HG02759 (cell line): ENCODE data around the gene CFAP43.
"Not testable (repeated sequence)": the region's sequence is repeated elsewhere in the genome, so short reads cannot be mapped to it uniquely, and the experiment has no call there.

ENCODE experiments used
- ATAC-seq: cut with Tn5 transposase; IDR thresholded peaks from one replicate; pipeline ENCODE4 v1.9.1; 2021; ENCODE audit warnings: mild to moderate bottlenecking, moderate library complexity; ENCODE audit not compliant: unreplicated experiment

CFAP43 gene

DNA sequence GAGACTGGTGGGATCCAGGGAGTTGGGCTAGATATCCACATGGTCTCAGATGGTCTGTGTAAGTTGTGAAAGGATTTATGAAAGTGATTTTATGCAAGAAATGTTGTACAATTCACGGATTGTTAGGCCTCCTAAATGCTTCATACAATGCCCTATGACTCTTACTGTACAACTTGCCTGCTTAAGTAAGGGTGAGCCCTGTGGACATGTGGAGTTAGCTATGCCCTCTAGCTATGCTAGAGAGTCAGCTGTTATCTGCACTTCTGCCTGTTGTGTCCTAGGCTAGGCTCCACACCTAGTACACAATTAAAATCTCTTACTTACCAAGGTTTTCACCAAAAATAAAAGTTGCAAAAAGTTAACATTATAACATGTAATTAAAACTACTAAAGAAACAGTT, 1.7 kb upstream of the CFAP43 start:
- no peak for ATAC-seq

DNA sequence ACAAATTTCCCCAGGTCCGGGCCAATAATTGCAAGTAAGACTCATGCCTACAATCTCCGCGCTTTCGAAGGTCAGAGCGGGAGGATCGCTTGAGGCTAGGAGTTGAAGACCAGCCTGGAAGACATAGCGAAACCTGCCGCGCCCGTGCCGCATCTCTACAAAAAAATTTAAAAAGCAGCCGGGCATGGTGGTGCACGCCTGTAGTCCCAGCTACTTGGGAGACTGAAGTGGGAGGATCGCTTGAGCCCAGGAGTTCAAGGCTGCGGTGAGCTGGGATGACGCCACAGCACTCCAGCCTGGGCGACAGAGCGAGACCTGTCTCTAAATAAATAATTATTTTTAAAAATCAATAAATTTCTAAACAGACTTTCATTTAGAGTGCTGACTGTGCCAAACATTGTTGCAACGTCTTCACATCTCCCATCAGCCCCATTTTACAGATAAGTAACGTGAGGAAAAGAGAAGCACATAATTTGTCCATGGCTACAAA, 494 bp upstream of the CFAP43 start:
- peak; percentile 20 for ATAC-seq

DNA sequence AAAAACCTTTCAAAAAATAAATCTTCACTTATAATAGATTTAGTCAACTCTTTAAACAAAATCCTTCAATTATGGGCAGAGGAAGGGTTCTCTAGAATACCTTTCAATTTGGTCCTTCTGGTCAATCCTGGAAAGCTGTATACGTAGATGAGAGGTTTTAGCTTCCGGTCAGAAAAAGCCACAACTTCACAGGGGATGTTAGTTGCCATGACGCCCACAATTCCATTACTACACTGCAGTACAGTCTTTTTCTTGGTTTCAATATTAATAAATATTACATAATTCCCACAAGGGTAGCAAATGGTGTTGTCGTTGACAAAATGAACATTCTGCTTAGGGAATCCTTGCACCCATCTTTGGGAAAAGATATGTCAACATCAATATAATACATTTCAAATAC, 1.7 kb downstream of the CFAP43 start:
- no peak for ATAC-seq

DNA sequence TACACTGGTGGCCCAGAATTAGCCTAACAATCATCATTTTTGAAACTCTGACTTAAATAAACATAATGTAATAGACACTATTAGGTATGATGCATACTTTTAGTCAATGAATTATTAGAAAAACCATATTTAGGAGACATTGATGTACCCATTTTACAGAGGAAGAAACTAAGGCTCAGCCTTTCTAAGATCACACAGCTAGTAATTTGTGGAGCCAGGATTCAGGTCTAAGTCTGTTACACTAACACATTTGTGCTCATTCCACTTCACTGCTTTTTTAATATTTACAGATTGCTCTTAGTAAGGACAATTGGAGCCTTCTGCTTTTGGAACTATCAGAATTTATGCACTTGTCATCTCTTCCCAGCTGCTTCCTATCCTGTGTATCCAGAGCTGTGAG, 8.9 kb downstream of the CFAP43 start:
- ATAC-seq, result no peak

DNA sequence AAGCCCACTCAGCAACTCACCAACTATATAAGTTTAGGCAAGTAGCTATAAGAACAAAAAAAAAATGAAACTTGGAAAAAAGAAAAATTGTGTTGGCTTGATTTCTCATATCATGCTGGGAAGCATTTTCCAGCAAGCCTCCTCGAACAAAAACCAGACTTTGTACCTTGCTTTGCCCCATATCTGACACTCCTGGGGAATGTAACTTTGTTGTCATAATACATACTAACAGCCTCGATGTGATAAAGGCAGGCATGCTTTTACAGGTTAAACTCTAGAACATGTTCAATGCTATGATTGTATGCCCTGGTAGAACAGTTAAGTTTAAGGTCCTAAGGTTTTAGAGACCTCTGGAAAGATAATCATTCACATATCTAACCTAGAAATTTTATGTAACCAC, 11.6 kb downstream of the CFAP43 start:
- no peak for ATAC-seq

DNA sequence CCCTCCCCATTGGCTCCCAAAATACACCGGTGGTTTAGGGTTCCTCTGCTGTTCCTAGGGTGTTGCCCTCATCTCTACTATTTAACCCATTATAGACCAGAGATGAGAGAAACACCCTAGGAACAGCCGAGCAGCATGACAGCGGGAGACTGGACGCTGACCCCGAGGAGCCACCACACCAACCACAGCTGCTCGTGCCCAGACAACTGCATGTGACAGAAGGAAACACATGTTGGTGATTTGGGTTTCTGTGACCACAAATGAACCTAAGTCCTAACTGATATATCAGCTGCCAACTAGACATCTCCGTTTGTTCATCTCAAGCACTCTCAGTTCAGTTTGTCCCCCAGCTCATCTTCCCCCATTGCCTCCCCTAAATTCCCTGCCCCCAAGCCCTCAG, 13.4 kb downstream of the CFAP43 start:
- no peak for ATAC-seq

DNA sequence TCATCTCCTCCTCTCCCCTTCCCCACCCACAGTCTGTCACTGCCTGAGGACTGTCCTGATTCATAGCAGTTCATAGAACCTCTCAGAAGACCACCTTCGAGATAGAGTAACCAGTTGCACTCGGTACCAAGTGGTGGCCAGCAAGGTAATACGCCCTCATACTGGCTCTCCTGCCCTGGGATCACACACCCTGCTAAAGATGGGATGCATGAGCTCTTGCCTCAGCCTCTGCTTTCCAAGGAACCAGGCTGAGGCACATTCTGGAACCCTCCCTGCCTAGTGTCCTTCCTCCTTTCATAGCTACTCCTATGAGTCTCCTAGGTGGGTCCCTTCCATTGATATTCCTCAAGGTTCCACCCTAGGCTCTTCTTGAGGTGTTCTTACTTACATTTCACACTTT, 15.5 kb downstream of the CFAP43 start:
- no peak for ATAC-seq

DNA sequence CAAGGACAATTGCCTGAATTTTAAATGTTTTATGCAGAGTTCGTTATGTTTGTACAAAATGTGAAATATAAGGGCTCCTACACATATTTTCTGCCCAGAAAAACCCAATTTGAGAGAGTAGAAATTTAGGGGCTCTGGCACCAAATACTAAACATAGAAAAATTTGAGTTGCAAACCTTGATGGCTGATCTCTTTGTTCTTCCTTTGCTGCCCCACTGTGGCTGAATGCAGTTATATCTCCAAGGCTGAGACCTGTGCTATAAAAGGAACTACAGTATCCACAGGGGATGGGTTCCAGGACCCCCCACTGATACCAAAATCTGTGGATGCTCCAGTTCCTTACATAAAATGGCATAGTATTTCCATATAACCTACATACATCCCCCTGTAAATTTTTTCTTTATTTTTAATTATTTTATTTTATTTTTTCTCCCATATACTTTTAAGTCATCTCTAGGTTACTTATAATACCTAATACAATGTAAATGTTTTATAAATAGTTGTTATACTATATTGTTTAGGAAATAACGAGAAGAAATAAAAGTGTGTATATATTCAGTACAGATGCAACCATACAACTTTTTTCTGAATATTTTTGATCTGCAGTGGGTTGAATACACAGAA, 22.5 kb downstream of the CFAP43 start:
- ATAC-seq, result no peak

DNA sequence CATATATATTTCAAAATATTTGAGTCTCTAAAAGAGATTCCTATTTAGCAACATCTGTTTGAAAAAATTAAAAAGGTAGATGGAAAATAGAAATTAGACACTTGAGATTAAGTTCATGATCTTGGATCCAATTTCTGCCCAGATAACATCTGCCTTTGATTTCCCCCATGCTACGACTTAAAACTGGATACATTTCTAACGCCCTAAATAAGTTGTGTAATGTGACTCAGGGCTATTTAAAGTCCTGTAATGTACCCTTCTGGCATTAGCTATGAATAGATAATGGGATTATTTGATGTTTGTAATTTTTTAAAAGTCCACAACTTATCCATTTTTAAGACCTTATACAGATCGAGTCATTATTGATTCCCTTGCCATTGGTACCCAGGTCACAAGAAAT, 23.4 kb downstream of the CFAP43 start:
- no peak for ATAC-seq

DNA sequence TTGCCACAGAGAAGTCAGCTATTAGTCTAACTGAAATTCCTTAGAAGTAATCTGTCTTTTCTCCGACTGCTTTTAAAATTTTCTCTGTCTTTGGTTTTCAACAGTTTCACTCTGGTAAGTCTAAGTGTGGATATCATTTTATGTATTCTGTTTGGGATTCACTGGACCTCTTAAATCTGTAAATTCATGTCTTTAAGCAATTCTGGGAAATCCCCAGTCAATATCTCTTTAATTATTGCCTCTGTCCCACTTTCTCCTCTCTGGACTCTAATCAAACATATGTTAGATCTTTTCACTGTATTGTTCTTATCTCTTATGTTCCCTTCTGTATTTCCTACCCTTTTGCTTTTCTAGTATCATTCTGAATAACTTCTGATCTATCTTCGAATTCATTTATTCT, 29.9 kb downstream of the CFAP43 start:
- ATAC-seq, result no peak

DNA sequence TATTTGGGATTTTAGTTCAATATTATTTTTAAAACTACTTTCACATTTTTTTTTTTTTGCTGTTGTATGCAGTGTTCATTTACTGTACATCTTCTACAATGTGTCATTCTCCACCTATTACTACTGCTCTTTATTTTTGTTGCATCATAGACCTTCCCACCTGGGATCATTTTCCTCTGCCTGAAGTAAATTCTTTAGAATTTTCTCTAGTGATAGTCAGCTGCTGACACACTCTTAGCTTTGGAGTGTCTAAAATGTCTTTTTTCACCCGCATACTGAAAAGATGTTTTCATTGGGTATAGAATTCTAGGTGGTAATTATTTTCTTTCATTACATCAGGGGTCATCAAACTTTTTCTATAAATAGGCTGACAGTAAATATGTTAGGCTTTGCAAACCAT, 30.5 kb downstream of the CFAP43 start:
- ATAC-seq, result no peak

DNA sequence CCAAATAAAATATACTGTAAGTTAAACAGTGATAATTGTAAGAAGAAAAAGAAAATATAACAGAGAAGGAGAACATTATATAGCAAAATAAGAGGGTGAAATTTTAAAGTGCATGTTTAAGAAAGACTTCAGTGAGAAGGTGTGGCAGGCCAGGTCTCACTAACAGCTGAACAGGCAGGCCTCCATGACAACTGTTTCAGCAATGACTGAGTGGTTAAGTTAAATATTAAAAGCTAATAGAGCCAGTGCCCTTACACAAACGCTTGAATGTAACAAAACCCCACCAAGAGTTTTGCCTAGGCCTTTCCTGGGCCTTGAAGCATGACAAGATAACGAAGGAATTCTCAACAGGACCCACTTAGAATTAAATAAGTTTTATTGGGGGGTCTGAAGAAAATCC, 32.6 kb downstream of the CFAP43 start:
- ATAC-seq, result no peak

DNA sequence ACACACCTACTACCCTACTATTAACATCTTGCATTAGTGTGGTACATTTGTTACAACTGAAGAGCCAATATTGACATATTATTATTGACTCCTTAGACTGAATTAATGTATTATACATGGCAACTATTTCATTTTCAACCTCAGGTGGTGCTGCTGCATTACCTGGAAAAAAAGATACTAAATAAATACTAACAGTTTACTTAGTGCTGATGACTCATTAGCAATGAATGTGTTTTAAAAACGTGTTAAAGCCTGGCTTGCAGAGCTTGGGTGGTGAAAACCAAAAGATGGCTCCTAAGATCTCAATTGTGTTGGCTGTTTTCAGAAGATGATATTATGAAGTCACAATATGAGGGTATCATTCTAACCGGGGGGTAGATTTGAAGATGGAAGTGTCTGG, 34.8 kb downstream of the CFAP43 start:
- no peak for ATAC-seq

DNA sequence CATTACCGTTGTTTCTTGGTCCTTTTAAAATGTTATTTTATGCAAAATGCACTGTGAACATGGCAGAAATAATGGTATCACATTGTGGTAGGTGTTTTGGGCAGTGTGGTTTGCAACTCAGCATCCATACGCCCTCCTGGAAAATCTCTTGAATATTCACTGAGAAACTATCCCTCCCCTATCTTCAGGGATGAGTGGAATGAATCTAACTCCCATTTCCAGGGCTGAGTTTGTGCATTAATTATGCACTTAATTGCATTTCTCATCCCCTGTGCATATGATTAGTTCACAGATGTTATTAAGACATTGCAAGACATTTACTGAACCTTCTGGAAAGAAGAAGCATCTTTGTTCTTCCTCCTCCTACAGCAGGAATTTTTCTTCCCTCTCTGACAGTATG, 36.5 kb downstream of the CFAP43 start:
- ATAC-seq, result no peak

DNA sequence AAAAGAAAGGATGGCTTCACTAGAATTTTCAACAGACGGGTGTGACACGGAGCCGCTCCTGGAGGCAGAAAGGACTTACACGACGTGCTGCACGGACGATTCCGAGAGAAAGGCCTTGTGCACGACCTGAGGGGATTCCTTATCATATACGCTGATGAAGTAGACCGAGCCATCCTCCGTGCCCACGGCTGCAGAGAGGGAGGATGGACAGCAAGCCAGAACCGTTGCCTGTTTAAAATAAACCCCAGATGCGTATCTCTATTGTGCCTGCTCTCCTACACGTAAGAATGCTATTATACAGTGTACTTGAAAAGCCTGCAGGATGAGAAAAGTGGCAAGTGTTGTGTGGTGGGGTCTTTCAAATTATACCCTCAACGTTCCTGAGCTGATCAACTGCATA, 38.4 kb downstream of the CFAP43 start:
- no peak for ATAC-seq

DNA sequence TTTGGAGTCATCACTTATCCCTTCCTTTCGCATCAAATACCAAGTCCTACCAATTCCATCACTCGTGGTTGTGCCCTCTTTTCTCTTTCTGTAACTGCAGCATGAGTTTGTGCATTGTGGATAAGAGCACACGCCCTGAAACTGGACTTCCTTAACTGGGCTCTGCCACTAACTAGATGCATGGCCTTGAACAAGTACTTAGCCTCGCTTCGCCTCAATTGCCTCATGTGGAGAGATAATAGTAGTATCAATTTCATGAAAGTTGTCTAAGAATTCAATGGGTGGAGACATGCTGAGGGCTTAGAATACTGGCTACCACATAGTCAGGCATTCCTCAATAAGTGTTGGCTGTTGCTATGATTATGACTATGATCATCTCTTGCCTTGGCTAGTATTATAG, 41.5 kb downstream of the CFAP43 start:
- no peak for ATAC-seq

DNA sequence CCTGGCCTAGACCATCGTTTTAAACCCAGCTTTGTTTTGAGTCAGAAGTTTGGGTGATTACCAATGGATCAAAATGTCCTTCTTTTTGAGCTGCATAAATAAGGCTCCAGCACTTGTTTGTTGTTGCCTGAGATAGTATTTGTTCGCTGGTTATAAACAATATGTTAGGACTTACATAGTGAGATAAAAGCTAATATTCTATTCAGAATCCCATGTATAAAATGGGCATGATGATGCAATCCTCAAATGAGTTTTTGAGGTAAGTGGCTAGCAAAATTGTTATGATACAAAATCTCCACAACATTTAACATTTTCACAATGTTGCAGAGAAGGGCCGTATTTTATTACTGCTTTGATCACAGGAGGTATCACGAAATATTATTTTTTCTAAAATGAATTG, 48.5 kb downstream of the CFAP43 start:
- ATAC-seq, result no peak

DNA sequence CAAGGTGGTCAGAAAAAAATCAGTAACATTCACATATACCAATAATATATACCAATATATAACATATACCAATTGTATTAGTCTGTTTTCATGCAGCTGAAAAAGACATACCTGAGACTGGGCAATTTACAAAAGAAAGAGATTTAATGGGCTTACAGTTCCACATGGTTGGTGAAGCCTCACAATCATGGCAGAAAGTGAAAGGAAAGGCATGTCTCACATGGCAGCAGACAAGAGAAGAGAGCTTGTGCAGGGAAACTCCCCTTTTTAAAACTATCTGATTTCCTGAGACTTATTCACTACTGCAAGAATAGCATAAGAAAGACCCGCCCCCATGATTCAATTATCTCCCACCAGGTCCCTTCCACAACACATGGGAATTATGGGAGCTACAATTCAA, 58.0 kb downstream of the CFAP43 start:
- not testable (repeated sequence) for ATAC-seq

DNA sequence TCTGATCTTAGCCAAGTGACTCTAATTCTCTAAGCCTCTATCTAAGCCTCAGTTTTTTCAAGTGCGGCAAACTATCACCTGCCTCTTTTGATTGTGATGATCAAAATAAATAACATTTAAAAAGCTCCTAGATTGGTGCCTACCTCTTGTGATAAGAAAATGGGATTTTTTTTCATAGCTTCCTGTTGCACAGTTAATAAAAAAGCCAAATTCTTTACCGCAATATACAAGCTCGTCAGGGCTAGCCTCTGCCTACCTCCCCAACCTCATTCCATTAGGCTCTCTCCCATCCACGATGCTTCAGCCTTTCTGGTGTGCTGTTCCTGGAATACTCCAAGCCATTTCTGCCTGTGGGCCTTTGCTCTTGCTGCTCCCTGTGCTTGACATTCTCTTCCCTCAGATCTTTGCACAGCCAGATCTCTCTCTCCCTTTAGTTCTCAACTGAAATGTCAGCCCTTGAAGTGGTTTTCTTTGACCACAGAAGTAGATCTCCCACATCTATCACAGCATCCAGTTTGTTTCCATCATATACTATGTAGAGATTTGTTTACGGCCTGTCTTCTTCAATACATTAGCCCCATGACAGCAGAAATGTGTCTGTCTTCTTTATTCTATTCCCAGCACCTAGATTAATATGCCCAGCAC, 61.4 kb downstream of the CFAP43 start:
- ATAC-seq, result no peak

DNA sequence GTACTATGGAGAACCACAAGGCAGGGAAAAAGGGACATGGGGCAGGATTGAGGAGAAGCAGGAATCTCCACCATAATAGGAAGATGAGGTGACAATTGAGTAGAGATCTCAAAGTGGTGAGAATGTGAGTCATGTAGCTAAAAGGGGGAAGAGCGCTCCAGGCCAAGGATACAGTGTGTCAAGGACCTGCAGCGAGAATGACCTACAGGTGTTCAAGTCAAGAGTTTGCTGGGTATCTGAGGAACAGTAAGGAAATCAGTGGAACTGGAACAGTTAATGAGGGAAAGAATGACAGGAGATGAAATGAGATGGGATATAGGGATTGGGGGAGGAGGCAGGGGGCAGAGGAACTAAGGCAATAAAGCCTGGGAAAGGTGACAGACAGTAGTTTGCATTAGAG, 76.6 kb downstream of the CFAP43 start:
- ATAC-seq, result no peak

DNA sequence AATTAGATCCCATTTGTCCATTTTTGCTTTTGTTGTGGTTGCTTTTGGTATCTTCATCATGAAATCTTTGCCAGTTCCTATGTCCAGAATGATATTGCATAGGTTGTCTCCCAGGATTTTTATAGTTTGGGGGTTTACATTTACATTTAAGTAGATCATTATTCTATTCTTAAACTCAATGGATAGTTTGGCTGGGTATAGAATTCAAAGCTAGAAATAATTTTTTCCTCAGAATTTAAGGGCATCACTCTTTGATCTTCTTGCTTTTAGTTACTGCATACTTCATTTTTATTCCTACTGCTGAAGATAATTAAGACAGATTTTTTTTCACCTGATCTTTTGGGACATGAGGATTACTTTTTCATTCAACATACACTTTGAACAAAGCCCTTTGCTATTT, 80.4 kb downstream of the CFAP43 start:
- no peak for ATAC-seq

DNA sequence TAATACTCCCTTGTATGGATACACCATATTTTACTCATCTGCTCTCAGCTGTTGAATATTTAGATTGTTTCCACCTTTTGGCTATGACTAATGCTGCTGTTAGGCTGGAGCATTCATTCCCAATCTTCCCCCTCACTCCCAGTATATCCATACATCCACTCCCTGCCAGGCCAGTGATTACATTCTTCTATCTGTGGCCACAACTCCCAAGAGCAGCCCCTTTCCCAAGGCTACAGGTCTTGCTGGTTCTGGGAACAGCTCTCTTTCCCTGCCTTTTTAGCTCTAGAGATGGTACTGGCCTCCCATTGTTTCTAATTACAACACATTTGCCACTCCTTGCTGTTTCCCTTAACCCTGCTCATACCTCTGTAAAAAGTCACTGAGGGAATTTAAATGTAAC, 82.0 kb downstream of the CFAP43 start:
- ATAC-seq, result no peak

DNA sequence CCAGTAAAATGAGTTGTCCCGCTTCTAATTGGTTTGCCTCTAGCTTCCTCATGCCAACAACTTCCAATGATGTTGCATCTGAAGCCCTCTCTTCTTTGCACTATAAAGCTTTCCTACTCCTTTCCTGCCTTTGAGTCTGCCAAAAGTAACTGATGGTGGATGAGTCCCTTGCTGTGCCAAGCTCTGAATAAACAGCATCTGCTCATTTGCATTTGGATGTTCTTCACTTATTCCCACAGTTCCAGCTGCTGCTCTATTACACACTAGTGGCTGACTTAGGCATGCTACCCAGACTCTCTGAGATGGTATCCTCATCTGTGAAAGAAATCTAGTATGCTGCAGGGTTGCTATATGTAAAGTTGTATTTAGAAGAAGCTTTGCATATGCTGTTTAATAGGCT, 85.3 kb downstream of the CFAP43 start:
- ATAC-seq, result no peak
